Stimulated activated CD4-positive, alpha-beta T cell treated with anti-CD3 and anti-CD28 coated beads, Interleukin-2, amount 100 ng/mL, for 24 hours (primary cell): ENCODE results near the gene ZNF182.
"Not testable (repeated sequence)": the region's sequence is repeated elsewhere in the genome, so short reads cannot be mapped to it uniquely, and the experiment has no call there.

Source experiments
- DNase-seq, 2 donors: peaks; one replicate each; pipeline ENCODE4 v3.0.0-alpha.2; 2020

Gene ZNF182

GRCh38 chrX:48003758-48004457, at the start of gene ZNF182:
Gene ZNF182, minus strand, starts transcription at chrX:48003989. Its CDS starts 1,380 bp downstream, at chrX:48002609.
- peak; percentile 90 to 92 for DNase-seq

- DNase-seq: no peak
Observed at GRCh38 chrX:48046846-48047245, 43.1 kb upstream of the ZNF182 start.

- no peak for DNase-seq
Observed at GRCh38 chrX:48045410-48046311, 41.9 kb upstream of the ZNF182 start.

GRCh38 chrX:48043056-48043455, 39.3 kb upstream of the ZNF182 start:
- no peak for DNase-seq

- DNase-seq: no peak
Observed at GRCh38 chrX:48035891-48036290, 32.1 kb upstream of the ZNF182 start.

- DNase-seq: not testable (repeated sequence)
Observed at GRCh38 chrX:48030641-48031173, 26.9 kb upstream of the ZNF182 start.

- DNase-seq: no peak
Observed at GRCh38 chrX:48030237-48030636, 26.4 kb upstream of the ZNF182 start.

GRCh38 chrX:48028091-48028490, 24.3 kb upstream of the ZNF182 start:
- DNase-seq: no peak

- DNase-seq: not testable (repeated sequence)
Observed at GRCh38 chrX:48027545-48027944, 23.8 kb upstream of the ZNF182 start.

GRCh38 chrX:48025561-48025960, 21.8 kb upstream of the ZNF182 start:
- peak; percentile 22 to 33 for DNase-seq

GRCh38 chrX:48022738-48023137, 18.9 kb upstream of the ZNF182 start:
- DNase-seq: no peak

- no peak for DNase-seq
Observed at GRCh38 chrX:48022100-48022499, 18.3 kb upstream of the ZNF182 start.

- peak; percentile 78 to 79 for DNase-seq
Observed at GRCh38 chrX:48021026-48021900, 17.5 kb upstream of the ZNF182 start.

- DNase-seq: peak; percentile 26 to 32
Observed at GRCh38 chrX:48020472-48020871, 16.7 kb upstream of the ZNF182 start.

GRCh38 chrX:48019892-48020291, 16.1 kb upstream of the ZNF182 start:
- not testable (repeated sequence) for DNase-seq

GRCh38 chrX:48016583-48017310, 13.0 kb upstream of the ZNF182 start:
- DNase-seq: not testable (repeated sequence)

- not testable (repeated sequence) for DNase-seq
Observed at GRCh38 chrX:48009445-48009960, 5.7 kb upstream of the ZNF182 start.

GRCh38 chrX:48006688-48007087, 2.9 kb upstream of the ZNF182 start, which contains the start of gene SPACA5:
Gene SPACA5, plus strand, starts transcription at chrX:48006988. Its CDS starts 815 bp downstream, at chrX:48007803.
- not testable (repeated sequence) for DNase-seq

GRCh38 chrX:48003367-48003757, 427 bp downstream of the ZNF182 start:
- DNase-seq: no peak

- DNase-seq: no peak
Observed at GRCh38 chrX:48002929-48003328, 860 bp downstream of the ZNF182 start.

- no peak for DNase-seq
Observed at GRCh38 chrX:48002319-48002718, 1.5 kb downstream of the ZNF182 start.

- no peak for DNase-seq
Observed at GRCh38 chrX:48001260-48001659, 2.5 kb downstream of the ZNF182 start.
